ENCODE results near the gene FRMD6. TPM values are rescaled to one million over a fixed set of nuclear protein-coding genes. Genes with fewer than 3 reads are reported as not detected.

The FRMD6 gene
- total RNA-seq, 4 donors from 2014 or later: 97.4 to 199 (median 134) TPM

DNA sequence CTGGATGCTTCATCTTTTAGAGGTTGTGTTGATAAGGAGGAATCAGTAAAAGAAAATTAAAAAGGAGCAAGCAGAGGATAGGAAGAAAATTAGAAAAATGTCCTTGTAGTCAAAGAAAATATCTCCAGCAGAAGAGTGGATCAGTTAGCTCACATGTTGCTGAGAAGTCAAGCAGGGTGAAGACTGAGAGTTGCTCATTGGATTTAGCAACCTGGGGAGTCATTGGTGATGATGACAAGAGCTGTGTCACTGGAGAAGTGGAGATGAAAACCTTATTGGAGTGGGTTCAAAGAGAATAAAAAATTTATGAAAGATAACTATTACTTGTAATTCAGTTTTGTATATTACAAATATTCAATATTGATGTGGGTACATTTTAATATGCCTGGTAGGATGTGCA lies 9.8 kb downstream of the FRMD6 start:
- H3K27ac ChIP-seq: no peak overlapping the region
- TF ChIP-seq POLR2A (IDR thresholded peaks at IDR 0.05): no peak
- TF ChIP-seq, protein P1, sequence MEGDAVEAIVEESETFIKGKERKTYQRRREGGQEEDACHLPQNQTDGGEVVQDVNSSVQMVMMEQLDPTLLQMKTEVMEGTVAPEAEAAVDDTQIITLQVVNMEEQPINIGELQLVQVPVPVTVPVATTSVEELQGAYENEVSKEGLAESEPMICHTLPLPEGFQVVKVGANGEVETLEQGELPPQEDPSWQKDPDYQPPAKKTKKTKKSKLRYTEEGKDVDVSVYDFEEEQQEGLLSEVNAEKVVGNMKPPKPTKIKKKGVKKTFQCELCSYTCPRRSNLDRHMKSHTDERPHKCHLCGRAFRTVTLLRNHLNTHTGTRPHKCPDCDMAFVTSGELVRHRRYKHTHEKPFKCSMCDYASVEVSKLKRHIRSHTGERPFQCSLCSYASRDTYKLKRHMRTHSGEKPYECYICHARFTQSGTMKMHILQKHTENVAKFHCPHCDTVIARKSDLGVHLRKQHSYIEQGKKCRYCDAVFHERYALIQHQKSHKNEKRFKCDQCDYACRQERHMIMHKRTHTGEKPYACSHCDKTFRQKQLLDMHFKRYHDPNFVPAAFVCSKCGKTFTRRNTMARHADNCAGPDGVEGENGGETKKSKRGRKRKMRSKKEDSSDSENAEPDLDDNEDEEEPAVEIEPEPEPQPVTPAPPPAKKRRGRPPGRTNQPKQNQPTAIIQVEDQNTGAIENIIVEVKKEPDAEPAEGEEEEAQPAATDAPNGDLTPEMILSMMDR (IDR thresholded peaks at IDR 0.05): no peak
- H3K4me3 ChIP-seq: no peak overlapping the region
- no peak for DNase-seq
- peaks cover 3 to 21% of the 10 kb centered on the region in 2 donors for H3K4me1 ChIP-seq
- H3K27me3 ChIP-seq: no peaks in the 10 kb centered on the region
- H3K36me3 ChIP-seq: no peaks in the 10 kb centered on the region
- intact Hi-C loops (cut with DNase I; ENCODE audit: low total_unique reads): loop anchor here (10.0 kb wide), 1 partner anchor 113 kb away; no protein-coding TSS in a partner anchor
- H3K9me3 ChIP-seq: no peaks in the 10 kb centered on the region

DNA sequence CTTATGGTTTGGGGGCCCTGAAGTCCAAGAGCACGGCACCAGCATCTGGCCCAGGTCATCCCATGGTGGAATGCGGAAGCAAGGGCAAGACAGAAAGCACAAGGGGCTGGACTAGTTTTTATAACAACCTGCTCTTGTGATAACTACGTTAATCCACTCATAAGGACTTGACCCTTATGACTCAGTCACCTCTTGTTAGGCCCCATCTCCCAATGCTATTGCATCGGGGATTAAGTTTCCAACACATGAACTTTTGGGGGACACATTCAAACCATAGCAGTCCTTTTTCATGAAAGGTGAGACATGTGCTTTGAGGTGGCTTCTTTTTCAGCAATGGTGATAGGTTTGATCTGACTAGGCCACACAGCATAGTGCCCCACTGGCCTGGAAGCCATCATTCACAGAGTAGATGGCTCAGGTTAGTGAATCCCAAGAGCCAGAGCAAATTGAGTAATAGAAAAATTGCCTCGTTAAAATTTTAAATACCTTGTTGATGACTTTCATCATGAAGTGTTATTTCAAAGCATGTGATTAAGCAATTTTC lies 12.1 kb downstream of the FRMD6 start:
- TF ChIP-seq POLR2A (IDR thresholded peaks at IDR 0.05): no peak
- TF ChIP-seq, protein P1 (IDR thresholded peaks at IDR 0.05): no peak
- Histone ChIP-seq H3K4me1 (peaks cover 3 to 17% of the 10 kb centered on the region in 2 donors), H3K27ac (no peak overlapping the region), H3K36me3 (no peaks in the 10 kb centered on the region), H3K27me3 (no peaks in the 10 kb centered on the region), H3K9me3 (no peaks in the 10 kb centered on the region), H3K4me3 (no peak overlapping the region)
- intact Hi-C loops (cut with DNase I; ENCODE audit: low total_unique reads): loop anchor here (10.0 kb wide), 1 partner anchor 111 kb away; no protein-coding TSS in a partner anchor
- DNase-seq: no peak

DNA sequence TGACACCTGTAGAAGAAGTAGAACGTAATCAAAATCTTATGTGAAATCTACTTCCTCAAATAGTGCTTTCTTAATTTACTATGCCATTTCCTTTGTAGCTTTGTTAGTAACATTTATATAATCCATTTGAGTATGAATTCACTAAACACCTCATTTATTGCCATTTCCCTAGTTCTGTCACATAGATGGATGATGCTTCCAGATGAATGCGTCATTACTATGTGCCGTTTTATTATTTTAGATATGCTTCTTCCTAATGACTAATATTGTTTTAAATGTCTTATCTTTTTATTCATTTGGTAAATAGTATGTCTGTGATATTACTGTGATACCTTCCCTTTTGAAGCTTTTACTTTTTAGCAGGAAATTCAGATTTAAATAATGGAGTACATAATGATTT lies 14.4 kb downstream of the FRMD6 start:
- Histone ChIP-seq H3K27ac (peak overlapping the region in 1 of 2 donors; percentile 43), H3K27me3 (no peaks in the 10 kb centered on the region), H3K9me3 (no peaks in the 10 kb centered on the region), H3K36me3 (no peaks in the 10 kb centered on the region), H3K4me1 (peaks cover 0 to 13% of the 10 kb centered on the region in 2 donors), H3K4me3 (no peak overlapping the region)
- no peak for DNase-seq
- intact Hi-C loops (cut with DNase I; ENCODE audit: low total_unique reads): loop anchor here (10.0 kb wide), 1 partner anchor 109 kb away; no protein-coding TSS in a partner anchor
- TF ChIP-seq, protein P1 (IDR thresholded peaks at IDR 0.05): no peak
- TF ChIP-seq POLR2A (IDR thresholded peaks at IDR 0.05): no peak

DNA sequence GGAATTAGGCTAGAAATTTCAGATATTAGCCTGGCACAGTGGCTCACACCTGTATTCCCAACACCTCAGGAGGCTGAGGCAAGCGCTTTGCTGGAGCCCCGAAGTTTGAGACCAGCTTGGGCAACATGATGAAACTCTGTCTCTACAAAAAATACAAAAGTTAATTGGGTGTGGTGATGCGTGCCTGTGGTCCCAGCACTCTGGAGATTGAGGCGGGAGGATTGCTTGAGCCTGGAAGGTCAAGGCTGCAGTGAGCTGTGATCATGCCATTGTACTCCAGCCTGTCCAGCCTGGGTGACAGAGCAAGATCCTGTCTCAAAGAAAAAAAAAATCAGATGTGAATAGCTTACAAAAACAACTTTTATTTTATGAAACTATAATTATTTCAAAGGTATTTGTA lies 15.1 kb downstream of the FRMD6 start:
- TF ChIP-seq POLR2A (IDR thresholded peaks at IDR 0.05): no peak
- TF ChIP-seq, protein P1 (IDR thresholded peaks at IDR 0.05): no peak
- H3K36me3 ChIP-seq: no peaks in the 10 kb centered on the region
- intact Hi-C loops (cut with DNase I; ENCODE audit: low total_unique reads): loop anchor here (10.0 kb wide), 1 partner anchor 108 kb away; no protein-coding TSS in a partner anchor
- no peaks in the 10 kb centered on the region for H3K9me3 ChIP-seq
- no peak overlapping the region for H3K4me3 ChIP-seq
- DNase-seq: no peak
- no peaks in the 10 kb centered on the region for H3K27me3 ChIP-seq
- H3K27ac ChIP-seq: peak overlapping the region; percentile 34 to 40
- peaks cover 0 to 13% of the 10 kb centered on the region in 2 donors for H3K4me1 ChIP-seq

DNA sequence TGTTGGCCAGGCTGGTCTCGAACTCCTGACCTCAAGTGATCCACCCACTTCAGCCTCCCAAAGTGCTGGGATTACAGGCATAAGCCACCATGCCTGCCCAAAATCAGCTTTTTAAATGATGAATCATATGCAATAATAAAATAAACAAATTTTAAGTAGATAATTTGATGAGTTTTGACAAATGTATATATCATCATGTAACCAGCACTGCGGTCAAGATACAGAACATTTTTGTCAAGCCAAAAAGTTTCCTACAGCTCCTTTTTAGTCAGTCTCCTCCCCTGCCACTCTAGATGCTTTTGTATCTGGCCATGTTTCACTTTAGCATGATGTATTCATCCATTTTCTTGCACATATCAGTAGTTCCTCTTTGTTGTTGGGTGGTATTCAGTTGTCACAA lies 17.2 kb downstream of the FRMD6 start:
- intact Hi-C loops (cut with DNase I; ENCODE audit: low total_unique reads): loop anchor here (10.0 kb wide), 1 partner anchor 106 kb away; no protein-coding TSS in a partner anchor
- H3K4me1 ChIP-seq: peaks cover 0 to 8% of the 10 kb centered on the region in 2 donors
- no peak for TF ChIP-seq POLR2A (IDR thresholded peaks at IDR 0.05)
- TF ChIP-seq, protein P1 (IDR thresholded peaks at IDR 0.05): no peak

More for the DNA sequence above, 17.2 kb downstream of the FRMD6 start:
- Histone ChIP-seq H3K27ac (no peak overlapping the region), H3K36me3 (no peaks in the 10 kb centered on the region), H3K9me3 (no peaks in the 10 kb centered on the region), H3K4me3 (no peak overlapping the region), H3K27me3 (no peaks in the 10 kb centered on the region)
- no peak for DNase-seq

All from uterus (tissue), 4 donors.